NB4 (cell line): ENCODE measurements around the gene OR10A6.

Experiments used
- CTCF ChIP-seq: IDR thresholded peaks from one replicate; pipeline ENCODE4 v1.5.1; 2012; ENCODE audit warnings: low read depth, low read length
- MAX ChIP-seq: IDR thresholded peaks from 2 replicates; pipeline ENCODE4 v1.6.1; 2011; ENCODE audit warnings: low read depth, low read length
- MYC ChIP-seq: IDR thresholded peaks from 2 replicates; pipeline ENCODE4 v1.6.1; 2011; ENCODE audit warnings: low read depth, low read length
- POLR2A ChIP-seq: IDR thresholded peaks from 2 replicates; pipeline ENCODE4 v1.6.1; 2011; ENCODE audit warnings: mild to moderate bottlenecking; ENCODE audit not compliant: insufficient read length; ENCODE audit errors: extremely low read depth

- TF ChIP-seq CTCF (no peak), POLR2A (no peak), MAX (no peak), MYC (no peak)
Measured at GRCh38 chr11:7967097-7967496, 36.0 kb upstream of the OR10A6 start.
